T-helper 22 cell (primary cell): ENCODE measurements around the gene SLC25A13.
"Not testable (repeated sequence)": the region's sequence is repeated elsewhere in the genome, so short reads cannot be mapped to it uniquely, and the experiment has no call there.

Source experiments
- DNase-seq: peaks from one replicate; pipeline ENCODE4 v3.0.0-alpha.2; 2020; ENCODE audit warnings: low read depth

Gene SLC25A13

DNA sequence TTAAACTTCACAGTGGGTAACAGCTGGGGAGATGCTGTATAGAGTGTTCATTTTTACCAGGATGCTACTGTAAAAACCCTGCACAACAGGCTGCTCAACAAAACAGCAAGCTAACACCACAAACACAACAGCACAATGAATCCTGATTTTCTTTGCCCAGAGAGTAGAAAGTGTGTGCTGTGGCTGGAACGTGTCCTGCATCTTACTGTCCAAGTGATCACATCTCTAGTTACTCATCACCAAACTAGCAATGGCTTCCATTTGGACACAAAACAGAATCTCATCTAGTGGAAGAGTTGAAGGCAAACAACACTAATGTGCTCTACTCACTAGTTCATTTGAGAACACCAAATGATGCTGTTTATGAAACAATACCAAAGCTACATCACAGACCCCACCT, 121.2 kb downstream of the SLC25A13 start:
- DNase-seq = no peak

DNA sequence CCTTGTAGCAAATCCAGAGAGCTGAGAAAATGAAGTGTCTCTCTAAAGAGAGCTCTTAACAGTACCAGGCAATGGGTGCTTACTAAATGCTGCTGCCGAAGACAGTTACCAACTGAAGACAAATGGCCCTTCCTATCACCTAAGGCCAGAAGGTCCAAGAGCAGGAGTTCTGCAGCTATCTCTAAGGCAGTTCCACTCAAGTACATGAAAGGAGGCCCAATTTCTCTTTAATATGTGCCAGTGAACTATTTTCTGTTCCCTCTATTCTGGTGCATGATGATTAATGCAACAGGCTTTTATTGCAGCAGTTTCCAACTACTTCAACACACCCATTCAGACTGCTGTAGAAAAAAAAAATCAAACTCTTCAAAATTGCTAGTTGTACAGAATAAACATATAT, 122.5 kb downstream of the SLC25A13 start:
- DNase-seq = no peak

DNA sequence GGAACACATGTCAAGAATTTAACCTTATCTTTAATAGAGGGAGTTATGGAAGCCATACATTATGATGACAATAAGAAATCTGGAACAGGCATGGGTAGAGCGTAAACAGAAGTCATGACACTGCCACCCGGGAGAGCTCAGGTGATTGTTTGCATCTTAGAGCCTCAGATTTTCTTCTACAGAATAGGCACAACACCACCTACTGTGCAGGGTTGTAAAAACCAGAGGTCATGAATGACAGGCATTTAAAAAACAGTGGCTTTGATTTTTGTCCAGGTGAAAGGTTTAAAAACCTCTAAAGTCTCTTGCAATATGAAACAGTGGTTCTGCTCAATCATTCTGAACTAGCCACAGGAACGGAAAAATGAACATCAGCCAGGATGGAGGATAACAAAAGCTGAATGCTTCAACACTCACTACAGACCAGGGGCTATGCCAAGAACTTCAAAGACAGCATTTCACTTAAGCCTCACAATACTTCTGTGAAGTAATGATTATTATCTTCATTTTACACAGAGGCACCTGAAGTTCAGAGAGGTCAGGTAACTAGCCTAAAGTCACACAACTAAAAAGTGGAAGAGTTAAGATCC, 123.8 kb downstream of the SLC25A13 start:
- DNase-seq = no peak

DNA sequence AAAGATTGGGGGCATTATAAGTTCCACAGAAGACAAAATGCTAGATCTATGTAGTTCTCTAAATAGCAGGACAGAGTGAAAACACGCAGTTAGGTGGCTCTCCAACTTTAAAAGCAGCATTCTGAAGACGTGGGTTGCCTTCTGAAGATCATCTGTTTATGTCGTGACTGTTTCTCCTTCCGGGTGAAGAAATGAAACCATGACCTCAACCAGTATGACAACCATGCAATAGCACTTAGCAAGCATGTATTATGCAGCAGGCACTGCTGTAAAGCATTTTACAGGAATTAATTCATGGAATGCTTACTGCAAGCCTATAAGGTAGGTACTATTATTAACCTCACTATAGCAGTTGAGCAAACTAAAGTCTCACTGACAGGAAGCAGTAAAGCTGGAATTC, 125.2 kb downstream of the SLC25A13 start:
- DNase-seq = no peak

DNA sequence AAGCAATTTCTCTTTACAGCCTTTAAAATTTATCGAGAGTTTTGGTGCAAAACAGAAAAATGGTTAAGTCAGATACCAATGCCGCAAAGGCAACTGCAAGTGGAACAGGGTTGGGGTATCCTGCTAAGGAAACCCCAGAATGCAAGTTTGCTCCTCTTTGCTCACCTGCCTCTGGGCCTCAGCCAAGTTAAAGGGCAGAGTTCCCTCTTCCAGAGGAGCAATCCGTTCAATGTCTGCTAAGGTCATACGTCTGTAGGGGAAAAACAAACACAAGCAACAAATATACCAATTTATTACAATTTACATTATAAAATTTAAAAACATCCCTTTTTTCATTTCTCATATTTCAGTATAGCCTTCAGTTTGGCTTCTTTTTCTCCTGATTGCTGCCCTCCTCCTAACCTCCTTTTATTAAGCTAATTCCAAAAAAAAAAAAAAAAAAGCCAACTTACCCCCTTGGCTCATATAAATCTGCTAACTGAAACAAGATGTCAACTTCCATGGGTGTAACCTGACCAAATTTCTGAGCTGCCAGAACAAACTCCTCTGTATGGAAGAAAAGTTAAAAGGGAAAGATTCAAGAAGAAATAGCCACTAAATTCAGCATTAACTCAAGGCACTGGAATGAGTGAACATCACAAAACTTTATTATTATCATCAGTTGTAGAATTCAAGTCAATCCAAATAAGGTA, 132.6 kb downstream of the SLC25A13 start:
- no peak for DNase-seq

DNA sequence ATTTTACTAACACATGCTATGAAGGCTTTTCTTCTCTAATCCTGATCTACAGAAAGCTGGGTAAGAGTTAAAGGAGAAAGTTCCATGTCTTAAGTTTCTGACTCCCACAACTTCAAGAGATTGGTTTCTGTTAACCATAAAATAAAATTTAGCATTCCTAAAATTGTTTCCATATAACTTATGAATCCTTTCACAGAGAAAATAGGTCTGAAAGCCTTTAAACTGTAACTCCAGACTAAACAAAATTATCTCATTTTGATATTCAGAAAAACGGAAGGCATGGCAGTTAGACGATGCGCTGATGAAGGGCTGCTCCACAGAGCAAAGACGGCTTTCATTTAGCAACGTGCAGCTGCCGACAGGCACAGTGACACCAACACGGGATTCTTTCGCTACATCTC, 133.3 kb downstream of the SLC25A13 start:
- no peak for DNase-seq

DNA sequence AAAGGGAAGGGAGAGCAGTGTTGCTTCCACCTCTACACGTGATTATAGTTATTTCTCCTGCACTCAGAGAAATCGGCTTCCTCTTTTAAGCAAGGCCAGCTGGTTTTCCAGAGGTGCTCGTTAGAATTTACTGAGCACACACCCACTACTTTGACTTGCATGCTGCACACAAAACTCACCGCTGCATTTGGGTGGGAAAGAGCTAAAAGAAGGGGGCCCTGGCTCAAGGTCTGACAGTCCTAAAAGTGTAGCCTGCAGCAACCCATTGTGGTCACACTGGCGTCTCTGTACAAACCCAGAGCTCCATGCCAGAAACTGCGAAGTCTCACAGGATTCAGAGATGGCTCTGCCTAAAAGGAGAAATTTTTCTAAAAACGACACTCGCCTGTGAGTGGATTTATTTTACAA, 133.7 kb downstream of the SLC25A13 start:
- no peak for DNase-seq

DNA sequence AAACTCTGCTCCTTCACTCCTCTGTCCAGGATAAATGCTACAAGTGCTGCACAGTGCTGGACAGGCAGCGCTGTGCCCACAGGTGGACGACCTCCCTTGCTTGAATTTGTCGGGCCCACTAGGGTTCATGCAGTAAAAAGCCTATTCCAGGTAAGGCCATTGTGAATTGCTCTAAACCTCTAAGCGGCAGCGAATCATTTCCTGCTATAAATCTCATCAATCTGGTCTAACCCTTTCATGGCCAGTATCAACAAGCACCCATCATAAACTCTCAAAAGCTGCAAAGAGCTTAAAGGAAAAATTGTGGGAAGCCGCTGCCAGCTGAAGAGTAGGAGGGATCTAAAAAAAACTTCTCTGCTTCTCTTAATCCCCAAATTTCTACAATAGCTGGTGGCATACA, 134.2 kb downstream of the SLC25A13 start:
- DNase-seq = no peak

DNA sequence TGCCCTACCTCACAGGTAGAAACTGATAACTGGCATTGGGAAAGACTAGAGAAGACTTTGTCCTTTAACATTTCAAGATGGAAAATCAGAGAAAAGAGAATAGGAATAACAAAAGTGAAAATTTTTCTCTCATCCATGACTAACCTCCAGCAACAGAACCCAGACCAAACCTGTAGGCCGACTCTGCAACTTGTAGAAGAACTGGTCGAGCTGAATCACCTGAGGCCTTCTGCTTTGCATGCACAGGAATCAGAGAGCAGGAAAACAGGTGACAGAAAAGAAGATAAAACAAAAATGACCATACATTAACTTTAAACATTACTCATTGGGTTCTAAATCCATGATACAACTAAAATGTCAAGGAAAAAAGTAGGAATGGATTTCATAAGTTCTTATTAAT, 137.1 kb downstream of the SLC25A13 start:
- no peak for DNase-seq

DNA sequence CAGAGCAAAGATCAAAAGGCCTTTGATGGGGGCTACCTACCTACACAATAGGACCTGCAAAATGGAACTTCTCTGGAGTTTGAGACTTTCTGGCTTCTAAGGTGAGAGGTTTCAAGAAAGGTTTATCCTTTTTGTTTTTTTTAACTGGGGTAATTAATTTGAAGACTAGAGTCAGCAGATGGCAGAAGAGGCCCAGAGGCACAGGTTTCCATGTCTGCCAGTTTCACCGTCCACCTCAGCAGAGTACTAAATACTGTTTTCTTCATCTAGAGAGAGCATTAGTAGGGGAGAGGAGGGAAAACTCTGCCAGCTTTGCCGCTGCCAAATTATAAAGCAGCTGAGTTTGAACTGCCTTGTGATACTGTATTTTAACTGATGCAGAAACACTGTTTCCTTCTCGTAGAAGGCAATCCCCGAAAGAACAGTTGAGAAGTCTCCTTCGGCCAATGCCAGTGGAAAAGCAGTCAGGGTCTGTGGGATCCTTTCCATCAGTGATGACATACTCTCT, 138.7 kb downstream of the SLC25A13 start:
- no peak for DNase-seq

DNA sequence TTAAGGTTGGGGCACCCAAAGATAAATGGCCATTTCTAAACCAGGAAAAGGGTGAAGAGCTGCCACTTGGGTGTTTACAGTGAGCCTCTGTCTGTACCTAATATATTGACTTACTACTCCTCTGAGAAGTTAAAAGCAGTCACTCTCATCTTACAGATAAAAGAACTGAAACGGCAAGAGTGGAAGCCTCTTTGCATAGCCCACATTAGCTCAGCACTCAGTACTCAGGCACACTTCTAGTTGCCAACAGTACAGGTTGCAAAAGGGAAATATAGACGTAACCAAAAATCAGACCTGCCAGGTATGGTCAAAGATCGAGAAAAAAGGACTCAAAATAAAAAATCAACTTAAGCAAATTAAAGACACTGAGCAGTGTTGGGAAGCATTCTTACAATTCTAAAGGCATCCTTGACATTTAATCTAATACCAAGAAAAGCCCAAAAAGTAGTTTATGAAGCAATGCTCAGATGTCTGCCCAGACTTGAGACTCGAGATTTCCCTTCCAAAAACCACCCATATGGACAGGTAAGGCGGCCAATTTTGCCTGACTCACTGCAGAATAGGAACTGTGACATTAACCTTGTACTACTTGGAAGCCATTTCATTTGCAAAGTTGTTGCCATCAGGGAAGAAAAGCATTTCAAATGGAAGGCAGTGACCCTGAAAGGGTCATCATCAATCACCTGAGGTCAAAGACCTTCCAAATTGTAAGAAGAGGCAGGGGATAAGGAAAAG, 139.3 kb downstream of the SLC25A13 start:
- no peak for DNase-seq

DNA sequence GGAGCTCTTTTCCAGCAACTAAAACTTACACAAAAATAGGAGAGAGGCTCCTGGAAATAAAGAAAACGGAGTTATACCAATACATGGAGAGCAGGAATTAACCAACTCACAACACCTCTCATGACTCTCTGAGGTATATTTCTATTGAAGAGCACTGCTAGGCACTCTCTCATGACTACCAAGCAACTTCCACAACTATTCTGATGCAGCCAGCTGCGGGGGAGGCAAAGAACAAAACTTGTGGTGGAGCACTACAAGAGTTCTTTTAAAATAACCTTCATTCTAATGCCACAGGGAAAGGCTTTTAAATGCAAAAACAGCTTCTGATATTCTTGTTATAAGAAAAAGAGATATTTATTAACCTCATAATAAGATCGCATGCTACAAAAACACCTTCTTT, 140.7 kb downstream of the SLC25A13 start:
- DNase-seq = no peak

DNA sequence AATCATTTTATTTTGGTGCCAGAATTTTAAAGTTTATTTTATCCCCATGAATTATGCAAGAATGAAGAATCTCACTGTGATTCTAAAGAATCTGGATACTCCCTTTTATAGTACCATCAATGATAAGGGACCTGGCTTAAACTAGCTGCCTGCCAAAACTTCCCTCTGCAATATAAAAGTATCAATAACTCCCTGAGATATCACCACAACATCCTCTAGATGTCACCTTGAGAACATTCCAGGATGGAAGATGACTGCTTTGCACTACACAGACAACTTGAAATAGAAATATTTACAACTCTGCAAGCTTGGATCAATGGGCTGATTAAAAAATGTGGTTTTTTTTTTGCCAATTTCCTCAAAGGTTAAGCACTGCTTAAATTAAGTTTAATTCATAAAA, 142.1 kb downstream of the SLC25A13 start:
- no peak for DNase-seq

DNA sequence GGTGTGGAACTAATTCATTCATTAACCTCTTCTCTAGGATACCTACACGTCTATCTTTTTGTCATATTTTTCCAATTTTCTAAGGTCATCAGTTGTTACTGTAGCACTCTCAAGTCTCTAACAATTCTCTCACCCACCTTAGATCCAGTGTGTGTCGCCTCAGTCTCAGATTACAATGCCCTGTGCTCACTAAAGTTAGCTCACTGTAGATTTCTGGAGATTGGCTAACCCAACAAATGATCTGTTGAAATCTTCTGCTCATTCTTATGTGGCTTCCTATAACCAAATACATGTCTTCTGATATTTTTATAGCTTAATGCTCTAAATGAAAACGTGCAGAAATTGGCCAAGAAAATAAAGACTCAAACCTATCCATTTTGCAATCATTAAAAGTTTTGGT, 142.6 kb downstream of the SLC25A13 start:
- DNase-seq = no peak

DNA sequence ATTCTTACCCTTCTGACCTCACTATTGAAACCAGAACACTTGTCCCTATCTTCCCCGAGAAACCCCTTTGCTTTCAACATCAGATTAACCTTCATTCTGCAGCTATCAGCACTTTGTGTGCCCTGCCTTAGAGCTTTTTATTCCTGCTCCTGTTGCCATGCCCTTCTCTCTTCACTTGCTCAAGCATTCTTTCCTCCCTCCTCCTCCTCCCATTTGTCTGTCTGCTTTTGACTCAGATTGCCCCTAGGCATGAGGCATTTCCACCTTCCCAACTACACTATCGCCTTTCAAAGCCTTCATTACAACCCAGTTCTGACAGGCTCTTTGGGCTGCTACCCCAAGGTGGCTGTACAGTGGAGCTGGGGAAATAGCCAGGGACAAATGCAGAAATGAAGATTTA, 143.3 kb downstream of the SLC25A13 start:
- DNase-seq = no peak

DNA sequence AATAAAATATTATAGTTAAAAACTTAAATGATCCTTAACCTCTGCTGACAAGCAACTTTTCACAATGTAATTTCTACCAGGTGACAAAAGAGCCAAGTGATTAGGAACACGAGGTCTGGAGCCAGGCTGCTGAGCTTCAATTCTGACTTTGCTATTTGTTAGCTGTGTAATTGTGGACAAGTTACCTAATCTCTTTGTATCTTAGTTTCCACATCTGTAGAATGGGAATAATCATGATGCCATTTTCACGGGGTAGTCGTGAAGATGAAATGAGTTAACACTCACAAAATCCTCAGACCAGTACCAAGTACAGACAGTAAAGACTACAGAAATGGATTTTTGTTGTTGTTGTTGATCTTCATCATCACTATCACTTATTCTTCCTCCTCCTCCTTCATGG, 144.5 kb downstream of the SLC25A13 start:
- DNase-seq = no peak

DNA sequence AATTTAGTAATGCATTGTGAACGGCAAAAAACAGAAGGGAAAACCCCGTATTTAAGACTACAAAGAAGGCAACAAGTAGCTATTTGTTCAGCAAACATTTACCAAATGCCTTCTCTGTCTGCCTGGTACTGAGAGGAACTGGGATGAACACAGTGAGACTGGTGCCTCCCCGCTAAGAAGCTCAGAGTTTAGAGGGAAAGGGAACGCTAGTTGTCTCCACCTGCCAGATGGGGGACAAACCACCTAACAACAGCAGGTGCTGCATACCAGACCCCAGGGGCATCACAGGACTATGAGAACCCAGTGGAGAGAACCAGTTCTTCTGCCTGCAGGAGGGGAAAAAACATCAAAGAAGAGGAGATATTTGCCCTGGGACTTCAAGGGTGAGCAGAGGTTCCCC, 147.1 kb downstream of the SLC25A13 start:
- DNase-seq = no peak

DNA sequence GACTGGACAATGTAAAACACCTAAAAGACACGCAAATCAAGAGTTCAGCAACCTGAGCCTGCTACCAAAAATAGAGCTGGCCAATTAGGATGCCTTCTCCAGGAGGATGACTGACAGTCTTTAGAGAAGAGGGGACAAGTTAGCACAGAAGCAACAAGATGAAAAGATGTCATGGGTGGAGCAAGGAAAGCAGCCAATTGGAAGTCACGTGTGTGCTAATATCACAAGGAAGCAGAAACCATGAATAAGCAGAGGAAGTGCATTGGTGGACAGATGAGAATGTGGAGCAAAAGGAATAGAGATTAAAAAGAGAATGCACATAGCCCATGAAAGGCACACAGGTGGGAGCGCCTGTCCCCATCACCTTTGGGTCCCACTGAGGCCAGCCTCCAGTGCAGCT, 148.1 kb downstream of the SLC25A13 start:
- DNase-seq = no peak

DNA sequence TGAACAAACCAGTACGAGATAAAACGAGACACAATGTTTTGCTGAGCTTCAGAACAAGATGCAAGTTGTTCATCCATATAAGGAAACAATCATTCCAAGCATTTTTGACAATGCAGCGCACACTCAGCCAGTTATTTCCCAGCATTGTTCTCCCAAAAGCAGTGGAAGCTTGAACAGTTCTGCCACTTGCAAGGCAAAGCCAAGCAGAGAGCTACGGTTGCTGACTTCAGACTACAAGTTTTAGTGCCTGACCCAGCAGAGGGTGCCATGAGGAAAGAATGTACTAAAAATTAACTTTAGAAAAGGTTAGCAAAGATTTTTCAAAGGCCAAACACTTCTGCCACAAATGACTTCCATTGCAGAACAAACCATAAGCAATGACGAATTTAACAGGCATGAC, 152.5 kb downstream of the SLC25A13 start:
- DNase-seq = no peak

DNA sequence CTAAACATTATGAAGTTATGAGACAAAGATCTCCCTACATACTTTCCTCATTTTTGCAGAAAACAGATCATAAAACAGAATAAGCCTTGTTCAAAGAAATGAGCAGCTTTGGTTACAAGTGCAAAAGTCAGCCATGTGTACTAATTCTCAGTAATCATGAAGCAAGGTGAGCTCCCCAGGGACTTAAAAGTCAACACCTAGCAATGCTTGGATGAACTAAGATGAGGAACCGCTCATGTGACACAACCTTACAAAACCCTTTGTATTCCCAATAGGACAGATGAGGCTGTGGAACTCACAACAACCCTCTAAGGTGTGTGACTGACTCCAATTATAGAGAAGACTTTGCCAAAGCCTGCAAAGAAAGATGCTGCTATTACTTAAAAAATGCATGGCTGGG, 154.5 kb downstream of the SLC25A13 start:
- DNase-seq = no peak

DNA sequence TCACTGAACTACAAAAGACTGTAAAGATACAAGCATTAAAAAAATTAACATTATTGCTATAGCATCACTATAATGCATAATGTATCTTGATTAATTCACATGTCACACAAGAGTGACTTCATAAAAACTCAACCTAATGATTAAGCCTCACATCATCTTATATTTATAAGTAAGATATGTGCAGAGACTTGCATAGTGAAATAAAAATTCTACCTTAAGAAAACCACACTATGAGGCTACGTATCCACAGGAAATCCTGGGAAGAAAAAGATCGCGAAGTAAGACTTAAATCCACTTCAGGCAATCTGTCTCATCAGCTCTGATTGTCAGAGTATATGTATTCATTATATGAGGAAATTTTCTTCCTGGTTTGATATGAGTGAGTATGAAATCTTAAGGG, 160.0 kb downstream of the SLC25A13 start:
- DNase-seq = no peak

DNA sequence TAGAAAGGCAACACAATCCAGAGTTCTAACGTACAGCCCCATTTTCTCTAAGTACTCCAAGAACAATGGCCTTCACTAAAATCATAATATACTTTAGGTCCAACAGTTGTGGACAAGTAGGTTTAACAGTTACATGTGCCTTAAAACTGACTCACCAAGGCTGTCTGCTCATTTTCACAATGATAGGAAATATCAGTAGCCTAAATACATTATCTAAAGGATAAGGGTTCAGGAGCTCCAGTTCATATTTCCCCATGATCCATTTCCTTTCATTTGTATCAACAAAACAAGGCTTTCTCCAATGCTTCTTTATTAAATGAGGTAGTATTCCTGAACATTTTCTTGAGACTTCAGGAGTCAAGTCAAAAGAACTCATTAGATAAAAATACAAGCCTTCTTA, 164.0 kb downstream of the SLC25A13 start:
- DNase-seq = no peak

DNA sequence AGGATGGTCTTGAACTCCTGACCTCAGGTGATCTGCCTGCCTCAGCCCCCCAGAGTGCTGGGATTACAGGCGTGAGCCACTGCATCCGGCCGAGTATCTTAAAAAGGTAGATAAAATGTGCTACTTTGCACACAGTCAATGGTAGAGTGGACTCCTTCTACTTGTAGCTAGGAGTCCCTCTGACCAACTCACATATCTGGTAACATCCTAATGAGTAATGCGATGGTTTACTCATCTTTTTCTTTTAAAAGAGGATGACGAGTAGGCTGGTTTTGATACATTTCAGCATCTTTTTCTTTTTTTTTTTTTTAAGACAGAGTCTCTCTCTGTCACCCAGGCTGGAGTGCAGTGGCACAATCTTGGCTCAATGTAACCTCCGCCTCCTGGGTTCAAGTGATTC, 167.4 kb downstream of the SLC25A13 start:
- not testable (repeated sequence) for DNase-seq
